CD4-positive, alpha-beta T cell (primary cell): ENCODE measurements around the gene ACSL4. TPM values are rescaled to one million over a fixed set of nuclear protein-coding genes. Genes with fewer than 3 reads are reported as not detected.

Experiments
- ATAC-seq: fragments of 200-7000 bp; cut with Tn5 transposase; one replicate; pipeline ENCODE4 v1.10.0; 2022; ENCODE audit warnings: mild to moderate bottlenecking; ENCODE audit not compliant: poor library complexity
- CTCF ChIA-PET: fragments of 350-600 bp; sonication (Branson Sonifier 250); formaldehyde crosslinking; loops from one replicate; lab custom pipeline; 2021; ENCODE audit warnings: antibody characterized with exemption, inconsistent platforms; lab: Charles Lee
- POLR2A ChIA-PET: fragments of 350-600 bp; sonication (Branson Sonifier 250); formaldehyde crosslinking; loops from one replicate; lab custom pipeline; 2021; ENCODE audit warnings: antibody characterized with exemption, inconsistent platforms; lab: Charles Lee
- DNase-seq, 14 experiments: peaks; one replicate each; pipeline ENCODE4 v3.0.0-alpha.2; 2013 to 2020; ENCODE audit warnings: mixed read lengths in 2 of 14
- H3K27ac ChIP-seq, 2 donors: one replicate each; pipeline versions ENCODE4 v1.5.1 to v1.7.0; 2013; ENCODE audit warnings: low read length in 2 of 2, low read depth in 1 of 2, mild to moderate bottlenecking in 1 of 2
- H3K27me3 ChIP-seq, 2 experiments: 1 replicate in 1 of 2; 2 replicates in 1 of 2; pipeline versions ENCODE4 v1.6.1 to v1.7.0; 2013; ENCODE audit warnings: low read length in 2 of 2, control low read depth in 1 of 2, mild to moderate bottlenecking in 1 of 2, moderate library complexity in 1 of 2; ENCODE audit not compliant: insufficient read depth in 2 of 2, control insufficient read depth in 1 of 2
- H3K36me3 ChIP-seq: one replicate; pipeline ENCODE4 v1.6.1; 2013; ENCODE audit warnings: low read length, control low read depth; ENCODE audit not compliant: insufficient read depth
- H3K4me1 ChIP-seq: one replicate; pipeline ENCODE4 v1.6.1; 2013; ENCODE audit warnings: low read length, control low read depth; ENCODE audit not compliant: insufficient read depth
- H3K4me3 ChIP-seq: one replicate; pipeline ENCODE4 v1.5.1; 2013; ENCODE audit warnings: mild to moderate bottlenecking, low read length, moderate library complexity
- H3K9me3 ChIP-seq, 2 experiments: 1 replicate in 1 of 2; 2 replicates in 1 of 2; pipeline versions ENCODE4 v1.6.1 to v1.7.0; 2013; ENCODE audit warnings: low read length in 2 of 2, mild to moderate bottlenecking in 2 of 2, control low read depth in 1 of 2, moderate library complexity in 1 of 2; ENCODE audit not compliant: control insufficient read depth in 1 of 2, insufficient read depth in 1 of 2
- H3K27ac Mint-ChIP-seq: one replicate; pipeline ENCODE4 v1.8.0; 2020; ENCODE audit warnings: mixed read lengths
- H3K27me3 Mint-ChIP-seq: one replicate; pipeline ENCODE4 v1.8.0; 2021; ENCODE audit warnings: mixed read lengths
- H3K36me3 Mint-ChIP-seq: one replicate; pipeline ENCODE4 v1.8.0; 2021; ENCODE audit warnings: low read depth, mixed read lengths
- H3K4me1 Mint-ChIP-seq: one replicate; pipeline ENCODE4 v1.8.0; 2021; ENCODE audit warnings: low read depth, mixed read lengths
- H3K4me3 Mint-ChIP-seq: one replicate; pipeline ENCODE4 v1.8.0; 2020; ENCODE audit warnings: mild to moderate bottlenecking, mixed read lengths
- H3K9me3 Mint-ChIP-seq: one replicate; pipeline ENCODE4 v1.8.0; 2020; ENCODE audit warnings: mixed read lengths
- intact Hi-C, 2 experiments: fragments of 100-400 bp; cut with DNase I in 1 of 2; cut with micrococcal nuclease in 1 of 2; formaldehyde crosslinking; loops; one replicate each; pipeline versions ENCODE4 v1.15.1 to v1.9.0; 2023 to 2025; cut with DNase I, micrococcal nuclease
- total RNA-seq, 174 experiments: library from RNA in 2 of 174; stranded (reverse) in 2 of 174; gene quantifications; one replicate each; pipeline ENCODE4 v1.2.3 and lab custom pipeline; 2021 to 2026
- TF ChIP-seq, protein P1 (sequence below): fragments of 200-600 bp; IDR thresholded peaks from one replicate; pipeline ENCODE4 v1.8.0; 2022; ENCODE audit warnings: antibody characterized with exemption, mild to moderate bottlenecking

The ACSL4 gene
- total RNA-seq, 2 experiments from 2014 or later: 11.1 to 14.5 TPM

DNA sequence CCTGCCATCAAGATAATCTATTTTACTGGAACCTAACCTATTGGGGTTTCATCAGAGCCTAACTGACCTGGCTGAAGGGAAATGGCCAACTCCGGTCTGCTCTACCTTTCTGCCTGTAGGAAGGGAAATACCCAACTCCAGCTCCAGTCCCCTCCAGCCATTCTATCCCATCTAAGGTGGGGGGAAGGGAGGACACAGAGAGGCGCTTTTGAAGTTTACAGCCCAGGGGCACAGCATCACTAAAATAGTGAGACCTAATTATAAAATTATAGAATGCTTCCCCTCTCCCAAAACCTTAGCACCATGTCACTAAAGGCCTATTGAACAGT lies 27.8 kb upstream of the ACSL4 start:
- ATAC-seq: no peak
- H3K27me3 Mint-ChIP-seq: peaks cover 7% of the 10 kb centered on the region
- TF ChIP-seq, protein P1, sequence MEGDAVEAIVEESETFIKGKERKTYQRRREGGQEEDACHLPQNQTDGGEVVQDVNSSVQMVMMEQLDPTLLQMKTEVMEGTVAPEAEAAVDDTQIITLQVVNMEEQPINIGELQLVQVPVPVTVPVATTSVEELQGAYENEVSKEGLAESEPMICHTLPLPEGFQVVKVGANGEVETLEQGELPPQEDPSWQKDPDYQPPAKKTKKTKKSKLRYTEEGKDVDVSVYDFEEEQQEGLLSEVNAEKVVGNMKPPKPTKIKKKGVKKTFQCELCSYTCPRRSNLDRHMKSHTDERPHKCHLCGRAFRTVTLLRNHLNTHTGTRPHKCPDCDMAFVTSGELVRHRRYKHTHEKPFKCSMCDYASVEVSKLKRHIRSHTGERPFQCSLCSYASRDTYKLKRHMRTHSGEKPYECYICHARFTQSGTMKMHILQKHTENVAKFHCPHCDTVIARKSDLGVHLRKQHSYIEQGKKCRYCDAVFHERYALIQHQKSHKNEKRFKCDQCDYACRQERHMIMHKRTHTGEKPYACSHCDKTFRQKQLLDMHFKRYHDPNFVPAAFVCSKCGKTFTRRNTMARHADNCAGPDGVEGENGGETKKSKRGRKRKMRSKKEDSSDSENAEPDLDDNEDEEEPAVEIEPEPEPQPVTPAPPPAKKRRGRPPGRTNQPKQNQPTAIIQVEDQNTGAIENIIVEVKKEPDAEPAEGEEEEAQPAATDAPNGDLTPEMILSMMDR: no peak
- H3K36me3 Mint-ChIP-seq: no peaks in the 10 kb centered on the region
- no peak overlapping the region for H3K27ac Mint-ChIP-seq
- H3K9me3 Mint-ChIP-seq: no peaks in the 10 kb centered on the region
- intact Hi-C loops: no loop called here
- no peak for DNase-seq
- Histone ChIP-seq H3K36me3 (no peaks in the 10 kb centered on the region), H3K4me1 (no peaks in the 10 kb centered on the region), H3K27ac (no peak overlapping the region), H3K27me3 (no peaks in the 10 kb centered on the region), H3K4me3 (no peak overlapping the region), H3K9me3 (no peaks in the 10 kb centered on the region)
- H3K4me3 Mint-ChIP-seq: no peak overlapping the region
- ChIA-PET POLR2A (no interaction called here), CTCF (no interaction called here)
- peaks cover 13% of the 10 kb centered on the region for H3K4me1 Mint-ChIP-seq

GRCh38 chrX:109760209-109760921 lies 27.3 kb upstream of the ACSL4 start:
- peaks cover 1% of the 10 kb centered on the region for H3K9me3 Mint-ChIP-seq
- no peaks in the 10 kb centered on the region for H3K36me3 Mint-ChIP-seq
- H3K27me3 Mint-ChIP-seq: peaks cover 7% of the 10 kb centered on the region
- DNase-seq (no peak), ATAC-seq (no peak)
- H3K27me3 ChIP-seq: no peaks in the 10 kb centered on the region
- no peak overlapping the region for H3K27ac ChIP-seq
- CTCF ChIA-PET: no interaction called here
- H3K4me3 Mint-ChIP-seq: no peak overlapping the region
- H3K36me3 ChIP-seq: no peaks in the 10 kb centered on the region
- TF ChIP-seq, protein P1: no peak
- intact Hi-C loops: no loop called here
- H3K9me3 ChIP-seq: no peaks in the 10 kb centered on the region
- no peak overlapping the region for H3K4me3 ChIP-seq
- H3K4me1 ChIP-seq: no peaks in the 10 kb centered on the region
- no peak overlapping the region for H3K27ac Mint-ChIP-seq
- POLR2A ChIA-PET: no interaction called here
- H3K4me1 Mint-ChIP-seq: peaks cover 13% of the 10 kb centered on the region

GRCh38 chrX:109753256-109753655 lies 20.2 kb upstream of the ACSL4 start:
- H3K9me3 ChIP-seq: no peaks in the 10 kb centered on the region
- TF ChIP-seq, protein P1: no peak
- H3K36me3 ChIP-seq: no peaks in the 10 kb centered on the region
- no peaks in the 10 kb centered on the region for H3K4me1 ChIP-seq
- ChIA-PET CTCF (no interaction called here), POLR2A (no interaction called here)
- H3K27ac ChIP-seq: no peak overlapping the region
- Mint-ChIP-seq H3K36me3 (no peaks in the 10 kb centered on the region), H3K4me3 (no peak overlapping the region), H3K27me3 (no peaks in the 10 kb centered on the region), H3K27ac (no peak overlapping the region), H3K4me1 (no peaks in the 10 kb centered on the region), H3K9me3 (peaks cover 6% of the 10 kb centered on the region)
- DNase-seq (no peak), ATAC-seq (no peak)
- peaks cover 0 to 3% of the 10 kb centered on the region in 2 experiments for H3K27me3 ChIP-seq
- H3K4me3 ChIP-seq: no peak overlapping the region
- intact Hi-C loops: no loop called here
